HG02970 (cell line): Measurements from ENCODE around the gene KCNQ1.

Experiments
- ATAC-seq: cut with Tn5 transposase; IDR thresholded peaks from one replicate; pipeline ENCODE4 v1.9.1; 2021; ENCODE audit warnings: mild to moderate bottlenecking, moderate library complexity, moderate number of reproducible peaks; ENCODE audit not compliant: unreplicated experiment, low FRiP score

Gene KCNQ1

GRCh38 chr11:2670541-2671100, 225.8 kb downstream of the KCNQ1 start:
- ATAC-seq: no peak

- ATAC-seq: no peak
These were observed 226.9 kb downstream of the KCNQ1 start for GRCh38 chr11:2671748-2672147.

GRCh38 chr11:2672553-2673249, 227.9 kb downstream of the KCNQ1 start:
- ATAC-seq: no peak

GRCh38 chr11:2673250-2673610, 228.4 kb downstream of the KCNQ1 start:
- ATAC-seq: no peak

- no peak for ATAC-seq
These were observed 229.2 kb downstream of the KCNQ1 start for GRCh38 chr11:2673871-2674471.

GRCh38 chr11:2674658-2675131, 229.9 kb downstream of the KCNQ1 start:
- no peak for ATAC-seq

- ATAC-seq: no peak
These were observed 230.7 kb downstream of the KCNQ1 start for GRCh38 chr11:2675540-2675939.

GRCh38 chr11:2677127-2677526, 232.3 kb downstream of the KCNQ1 start:
- ATAC-seq: no peak

GRCh38 chr11:2678396-2678795, 233.6 kb downstream of the KCNQ1 start:
- no peak for ATAC-seq

- no peak for ATAC-seq
These were observed 234.3 kb downstream of the KCNQ1 start for GRCh38 chr11:2679011-2679676.

- no peak for ATAC-seq
These were observed 236.8 kb downstream of the KCNQ1 start for GRCh38 chr11:2681408-2682145.

- ATAC-seq: no peak
These were observed 239.0 kb downstream of the KCNQ1 start for GRCh38 chr11:2683806-2684205.

GRCh38 chr11:2684581-2684980, 239.8 kb downstream of the KCNQ1 start:
- ATAC-seq: no peak

GRCh38 chr11:2685051-2685450, 240.2 kb downstream of the KCNQ1 start:
- ATAC-seq: no peak

- no peak for ATAC-seq
These were observed 241.0 kb downstream of the KCNQ1 start for GRCh38 chr11:2685566-2686359.

- ATAC-seq: no peak
These were observed 241.8 kb downstream of the KCNQ1 start for GRCh38 chr11:2686360-2687222.

- ATAC-seq: no peak
These were observed 242.4 kb downstream of the KCNQ1 start for GRCh38 chr11:2687223-2687530.

- ATAC-seq: no peak
These were observed 243.0 kb downstream of the KCNQ1 start for GRCh38 chr11:2687782-2688191.
